GM19193 (cell line): ENCODE data around the gene LRRC58.

ENCODE experiments used
- POLR2A ChIP-seq: IDR thresholded peaks from 4 replicates; pipeline ENCODE4 v1.6.1; 2011; ENCODE audit not compliant: insufficient read depth, insufficient read length; ENCODE audit errors: extremely low read depth

LRRC58 gene

DNA sequence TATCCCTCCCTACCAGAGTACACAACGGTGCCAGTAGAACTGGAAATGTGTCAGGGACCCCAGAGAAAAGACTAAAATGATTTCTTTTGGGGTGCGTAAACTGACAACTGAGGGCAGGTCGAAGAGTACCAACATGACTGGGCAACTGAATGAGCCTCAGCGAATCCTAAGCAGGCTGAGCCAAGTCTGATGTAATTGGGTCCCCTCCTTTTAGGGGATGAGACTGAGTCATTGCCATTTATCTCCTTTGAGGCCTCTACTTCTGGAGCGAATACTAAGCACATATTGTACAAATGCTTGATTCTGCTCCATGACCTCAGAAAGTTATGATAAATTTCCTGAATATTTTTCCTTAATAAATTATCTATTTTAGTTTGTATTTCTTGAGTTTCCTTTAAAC lies 46.8 kb downstream of the LRRC58 start:
- no peak for TF ChIP-seq POLR2A

DNA sequence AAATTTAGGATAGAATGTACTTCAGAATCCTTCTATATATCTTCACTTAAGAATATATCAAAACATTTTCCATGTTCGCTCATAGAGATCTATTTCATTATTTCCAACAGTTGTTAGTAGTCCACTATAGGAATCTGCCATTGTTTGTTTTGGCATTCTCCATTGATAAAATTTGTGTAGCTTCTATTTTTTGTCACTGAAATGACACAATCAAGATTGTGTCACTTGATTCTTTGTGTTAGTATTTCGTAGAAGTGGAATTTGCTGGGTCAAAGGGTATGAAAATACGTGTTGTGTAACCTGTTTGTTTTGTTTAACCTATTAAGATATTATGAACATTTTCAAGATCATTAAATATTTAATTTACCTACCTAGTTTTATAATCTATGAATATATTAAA lies 48.2 kb downstream of the LRRC58 start:
- TF ChIP-seq POLR2A: no peak

DNA sequence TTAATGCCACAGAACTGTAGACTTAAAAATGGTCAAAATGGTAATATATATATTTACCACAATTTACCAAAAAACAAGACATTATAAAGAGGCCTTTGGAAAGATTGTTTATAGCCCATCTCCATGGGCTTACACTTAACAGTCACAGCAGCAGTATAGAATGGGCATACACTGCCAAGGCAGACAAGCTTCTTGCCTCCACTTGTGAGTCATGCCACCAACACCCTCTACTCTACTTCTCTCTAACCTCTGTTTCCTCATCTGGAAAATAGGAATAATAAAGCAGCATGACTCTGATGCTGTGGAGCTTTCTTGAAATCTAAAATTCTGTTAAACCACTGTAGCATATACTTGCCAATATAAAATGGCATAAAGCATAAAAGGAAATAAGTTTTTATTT lies 49.8 kb downstream of the LRRC58 start:
- no peak for TF ChIP-seq POLR2A

DNA sequence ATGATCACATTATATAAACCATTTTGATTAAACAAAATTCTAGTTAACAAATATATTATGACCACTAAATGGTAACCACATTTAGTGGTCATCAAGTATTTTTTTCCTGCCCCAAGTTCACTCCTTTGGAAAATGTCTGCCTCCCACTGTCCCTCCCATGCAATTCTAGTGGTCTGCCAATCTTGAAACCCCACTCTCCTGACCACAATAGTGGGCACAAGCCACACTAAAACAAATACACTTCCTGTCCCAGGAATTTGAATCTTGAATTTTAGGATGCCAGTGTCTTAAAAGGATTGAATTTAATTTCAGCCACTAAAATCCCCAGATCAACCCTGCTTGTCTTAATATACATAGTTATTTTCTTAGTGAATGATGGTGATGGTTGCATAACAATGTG lies 50.2 kb downstream of the LRRC58 start:
- TF ChIP-seq POLR2A: no peak

DNA sequence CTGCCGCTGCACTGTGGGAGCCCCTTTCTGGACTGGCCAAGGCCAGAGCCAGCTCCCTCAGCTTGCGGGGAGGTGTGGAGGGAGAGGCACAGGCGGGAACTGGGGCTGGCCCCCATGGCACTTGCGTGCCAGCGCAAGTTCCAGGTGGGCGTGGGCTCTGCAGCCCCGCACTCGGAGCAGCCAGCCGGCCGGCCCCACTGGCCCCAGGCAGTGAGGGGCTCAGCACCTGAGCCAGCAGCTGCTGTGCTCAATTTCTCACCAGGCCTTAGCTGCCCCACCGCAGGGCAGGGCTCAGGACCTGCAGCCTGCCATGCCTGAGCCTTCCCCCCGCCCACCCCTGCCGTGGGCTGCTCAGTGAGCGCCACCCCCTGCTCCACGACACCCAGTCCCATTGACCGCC lies 59.5 kb downstream of the LRRC58 start:
- TF ChIP-seq POLR2A: no peak

DNA sequence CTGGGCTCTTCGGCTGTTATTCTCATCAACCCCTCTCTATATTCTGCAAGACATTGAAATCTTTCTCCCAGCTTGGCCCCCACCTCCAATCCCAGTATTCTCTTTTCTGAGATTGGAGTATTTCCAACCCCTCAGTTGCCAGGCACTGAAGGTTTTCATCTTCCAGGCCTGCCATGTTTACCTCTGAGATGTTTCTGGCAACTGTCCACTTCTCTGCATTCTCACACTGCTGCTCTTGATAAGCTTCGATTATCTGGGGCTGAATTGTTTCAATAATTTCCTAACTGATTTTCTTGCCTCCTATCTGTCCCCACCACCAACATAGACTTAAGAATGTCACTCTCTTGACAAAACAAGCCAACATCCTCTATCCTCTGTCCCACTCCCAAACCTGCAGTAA lies 62.7 kb downstream of the LRRC58 start:
- TF ChIP-seq POLR2A: no peak

DNA sequence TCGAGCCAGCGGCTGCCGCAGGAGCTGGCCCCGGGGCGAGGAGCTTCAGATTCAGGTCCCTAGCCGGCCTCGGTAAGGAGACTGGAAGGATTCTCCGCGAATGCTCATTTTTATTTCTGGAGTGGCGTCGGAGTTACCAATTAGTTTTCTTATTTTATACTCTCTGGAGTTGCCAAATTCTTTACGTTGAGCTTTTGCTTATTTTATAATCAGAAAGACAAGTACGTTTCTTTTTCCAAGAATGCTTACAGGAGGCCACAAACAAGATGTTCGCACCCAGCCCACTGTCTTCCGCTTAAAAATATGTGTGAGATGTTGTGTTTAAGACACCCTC lies 63.7 kb downstream of the LRRC58 start:
- TF ChIP-seq POLR2A: no peak

DNA sequence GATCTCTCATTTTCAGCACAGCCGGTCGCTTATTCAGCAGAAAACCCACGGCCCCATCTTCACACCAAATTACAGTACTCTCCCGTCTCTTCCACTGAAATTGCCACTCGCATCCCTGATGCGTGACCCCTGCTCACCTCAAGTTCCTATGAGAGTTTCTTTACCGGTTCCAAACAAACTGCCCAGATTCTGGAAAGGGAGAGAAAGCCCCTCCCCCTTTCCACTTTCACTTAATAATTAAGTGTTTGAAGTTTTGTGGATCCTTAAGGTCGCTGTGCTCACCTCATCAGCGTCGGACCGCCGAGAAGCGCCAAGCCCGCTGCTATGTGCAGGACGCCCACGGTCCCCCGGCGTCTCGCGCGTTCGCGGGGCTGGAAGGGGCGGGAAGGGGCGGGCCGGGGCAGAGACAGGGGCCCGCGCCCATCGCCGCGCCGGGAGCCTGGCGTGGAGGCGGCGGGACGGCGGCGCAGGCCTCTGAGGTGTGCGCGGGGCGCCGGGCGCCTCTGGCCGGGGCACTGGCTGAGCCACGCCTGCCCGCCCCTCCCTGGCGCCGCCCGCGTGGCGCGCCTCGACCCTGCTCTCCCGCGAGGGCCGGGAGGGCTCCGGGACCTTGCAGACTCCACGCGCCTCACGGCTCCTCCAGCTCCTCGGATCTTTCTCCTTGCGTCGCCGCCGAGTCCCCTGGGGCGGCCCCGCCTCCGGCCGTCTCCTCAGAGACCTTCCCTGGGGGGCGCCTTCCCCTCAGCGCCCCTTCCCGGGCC lies 64.2 kb downstream of the LRRC58 start, which contains the start of gene GPR156:
Gene GPR156, minus strand, starts transcription at position 476 of the 761 bp plus-strand sequence. CDS start 41,124 bp downstream, outside the sequence.
- no peak for TF ChIP-seq POLR2A

DNA sequence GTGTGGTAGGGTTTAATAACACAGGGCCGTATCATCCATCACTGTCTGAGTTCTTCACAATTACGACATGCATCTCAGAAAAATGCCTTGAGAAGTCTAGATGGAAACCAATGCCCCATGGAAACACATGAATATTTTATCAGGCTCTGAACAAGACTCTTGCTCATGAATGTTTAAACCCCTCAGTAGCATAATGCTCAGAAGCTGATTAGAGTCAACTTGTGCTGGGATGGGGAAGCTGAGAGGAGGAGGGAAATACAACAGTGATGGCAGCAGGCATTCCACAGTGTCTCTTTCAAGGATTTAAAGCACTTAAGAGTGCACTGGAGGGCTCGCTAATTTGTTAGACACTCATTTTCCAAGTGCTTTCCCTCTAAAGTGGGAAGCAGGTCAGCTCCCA lies 67.9 kb downstream of the LRRC58 start:
- TF ChIP-seq POLR2A: no peak

DNA sequence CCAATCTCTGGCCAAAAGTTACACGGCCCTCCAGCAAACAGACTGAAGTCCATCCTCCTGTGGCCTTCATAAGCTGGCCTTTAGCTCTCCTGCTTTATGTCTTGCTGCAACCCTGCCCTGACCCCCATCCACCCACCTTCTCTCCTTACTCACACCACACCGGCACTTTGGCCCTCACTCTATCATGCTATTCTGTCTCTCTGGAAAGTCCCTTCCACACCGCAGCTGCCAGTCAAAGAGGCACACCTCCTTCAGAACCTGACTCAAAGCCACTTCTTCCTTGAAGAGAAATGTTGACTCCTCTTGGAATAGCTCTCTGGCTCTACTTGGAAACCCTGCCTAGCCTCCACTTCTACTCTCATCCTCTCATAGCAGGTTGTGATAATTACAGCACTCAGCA lies 68.6 kb downstream of the LRRC58 start:
- no peak for TF ChIP-seq POLR2A

DNA sequence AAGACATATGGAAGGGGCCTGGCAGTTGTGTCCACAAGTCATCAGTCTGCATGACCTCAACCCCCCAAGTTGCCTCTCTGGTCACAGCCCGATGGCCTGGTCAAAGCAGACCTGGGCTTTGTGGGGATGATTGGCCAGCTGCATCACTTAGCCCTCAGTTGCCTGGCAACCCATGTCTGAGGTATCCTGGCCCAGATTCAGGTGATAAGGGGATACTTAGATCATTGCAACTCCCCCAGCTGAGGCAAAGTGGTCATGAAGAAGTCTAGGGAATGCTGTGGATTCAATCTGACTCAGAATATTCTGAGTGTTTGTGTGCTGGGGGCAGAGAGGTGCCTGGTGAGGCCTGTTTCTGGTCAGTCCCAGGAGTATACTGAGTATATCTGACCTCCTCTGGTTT lies 69.1 kb downstream of the LRRC58 start:
- no peak for TF ChIP-seq POLR2A

DNA sequence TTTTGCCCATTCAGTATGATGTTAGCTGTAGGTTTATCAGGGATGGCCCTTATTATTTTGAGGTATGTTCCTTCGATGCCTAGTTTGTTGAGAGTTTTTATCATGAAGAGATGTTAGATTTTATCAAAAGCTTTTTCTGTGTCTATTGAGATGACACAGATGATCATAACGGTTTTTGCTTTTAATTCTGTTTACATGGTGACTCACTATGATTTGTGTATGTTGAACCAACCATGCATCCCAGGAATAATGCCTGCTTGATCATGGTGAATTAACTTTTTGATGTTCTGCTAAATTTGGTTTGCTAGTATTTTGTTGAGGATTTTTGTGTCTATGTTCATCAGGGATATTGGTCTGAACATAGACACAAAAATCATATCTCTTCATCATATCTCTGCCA lies 72.4 kb downstream of the LRRC58 start:
- TF ChIP-seq POLR2A: no peak

DNA sequence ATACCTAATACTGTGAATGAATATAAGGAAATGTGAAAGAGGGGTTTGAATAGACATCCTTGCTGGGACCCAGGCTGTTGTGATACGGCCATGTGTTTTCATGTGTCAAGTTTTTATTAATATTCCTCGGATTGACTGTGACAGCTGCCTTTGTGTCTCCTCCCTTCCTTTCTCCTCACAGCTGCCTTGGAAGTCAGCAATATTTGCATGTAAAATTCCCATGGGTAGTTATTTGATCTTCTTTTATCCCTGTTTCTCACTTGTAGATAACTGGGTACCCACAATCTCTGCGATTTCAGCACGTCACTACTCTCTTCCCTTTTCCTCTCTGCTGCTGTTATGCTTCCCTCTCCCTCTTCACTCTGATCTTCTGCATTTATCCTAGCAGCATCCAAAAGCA lies 73.5 kb downstream of the LRRC58 start:
- no peak for TF ChIP-seq POLR2A

DNA sequence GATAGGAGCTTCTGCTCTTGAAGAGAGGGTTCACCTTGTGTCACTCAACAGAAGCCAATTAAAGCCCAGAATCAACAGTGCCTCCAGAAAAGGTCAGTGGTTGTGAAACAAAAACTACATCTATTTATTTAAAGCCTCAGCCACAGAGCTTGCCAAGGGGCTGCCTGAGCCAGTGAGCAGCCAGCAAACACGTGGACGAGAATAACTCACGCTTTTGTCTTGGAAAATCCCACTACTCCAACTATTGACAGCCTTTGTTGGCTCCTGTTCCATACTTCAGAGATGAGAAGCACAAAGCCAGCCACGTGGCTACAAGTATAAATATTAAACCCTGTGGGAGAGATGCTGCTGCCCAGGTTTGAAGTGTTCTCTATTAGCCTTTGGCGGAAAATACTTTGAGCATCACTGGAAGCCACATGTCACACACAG lies 74.4 kb downstream of the LRRC58 start:
- no peak for TF ChIP-seq POLR2A
